ENCODE measurements around the gene TWNK. TPM values are rescaled to one million over a fixed set of nuclear protein-coding genes. Genes with fewer than 3 reads are reported as not detected.

TWNK gene
- total RNA-seq, 3 donors from 2014 or later, result 3.4 to 7.5 (median 5.3) TPM

DNA sequence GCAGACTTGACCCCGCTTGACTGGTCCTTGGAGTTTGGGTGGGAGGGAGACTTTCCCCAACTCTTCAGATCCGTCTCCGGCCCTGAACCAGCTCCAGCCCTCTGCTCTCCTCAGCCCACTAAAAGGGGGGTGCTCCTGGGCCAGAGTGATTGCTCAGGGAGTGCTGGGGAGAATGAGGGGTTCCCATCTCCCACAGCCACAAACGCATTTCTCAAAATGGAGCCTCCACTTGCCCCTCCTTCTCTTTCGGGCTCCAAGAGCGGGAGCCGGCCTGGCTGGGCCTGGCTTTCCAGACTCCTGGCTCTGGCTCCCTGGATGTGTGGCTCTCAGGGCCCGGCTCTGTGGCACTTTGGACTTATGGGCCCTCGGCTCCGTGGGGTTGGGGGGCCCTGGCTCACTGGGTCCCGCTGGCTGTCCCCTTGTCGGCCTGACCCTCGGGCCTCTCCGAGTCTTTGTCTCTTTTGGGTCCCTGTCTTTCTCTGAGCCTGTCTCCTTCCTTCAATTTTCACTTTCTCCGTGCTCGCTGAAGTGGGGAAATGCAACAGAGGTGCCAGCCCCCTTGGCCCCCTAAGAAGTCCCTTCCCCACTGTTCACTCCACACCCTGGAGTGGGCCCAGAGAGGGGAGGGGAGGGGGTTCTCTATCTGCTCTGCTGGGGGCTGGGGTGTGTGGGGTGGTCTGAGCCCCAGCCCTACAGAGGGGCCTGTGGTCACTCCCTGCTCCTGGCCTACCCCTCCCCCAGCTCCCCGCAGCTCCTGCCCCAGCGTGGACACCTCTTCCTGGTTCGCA, 13.0 kb downstream of the TWNK start:
- TF ChIP-seq POLR2AphosphoS5 (IDR thresholded peaks at IDR 0.05) (no peak), POLR2A (IDR thresholded peaks at IDR 0.05) (no peak)
- intact Hi-C loops (cut with DNase I; ENCODE audit: low total_unique reads), result no loop called here
- Histone ChIP-seq H3K27ac (peak overlapping the region; percentile 97 to 100), H3K4me3 (peak overlapping the region; percentile 59 to 92 (median 80)), H3K9me3 (no peaks in the 10 kb centered on the region), H3K36me3 (no peaks in the 10 kb centered on the region), H3K27me3 (no peaks in the 10 kb centered on the region), H3K4me1 (peaks cover 12 to 13% of the 10 kb centered on the region in 2 donors)
- no peak for DNase-seq (ENCODE audit: low spot score in 2 of 2)

DNA sequence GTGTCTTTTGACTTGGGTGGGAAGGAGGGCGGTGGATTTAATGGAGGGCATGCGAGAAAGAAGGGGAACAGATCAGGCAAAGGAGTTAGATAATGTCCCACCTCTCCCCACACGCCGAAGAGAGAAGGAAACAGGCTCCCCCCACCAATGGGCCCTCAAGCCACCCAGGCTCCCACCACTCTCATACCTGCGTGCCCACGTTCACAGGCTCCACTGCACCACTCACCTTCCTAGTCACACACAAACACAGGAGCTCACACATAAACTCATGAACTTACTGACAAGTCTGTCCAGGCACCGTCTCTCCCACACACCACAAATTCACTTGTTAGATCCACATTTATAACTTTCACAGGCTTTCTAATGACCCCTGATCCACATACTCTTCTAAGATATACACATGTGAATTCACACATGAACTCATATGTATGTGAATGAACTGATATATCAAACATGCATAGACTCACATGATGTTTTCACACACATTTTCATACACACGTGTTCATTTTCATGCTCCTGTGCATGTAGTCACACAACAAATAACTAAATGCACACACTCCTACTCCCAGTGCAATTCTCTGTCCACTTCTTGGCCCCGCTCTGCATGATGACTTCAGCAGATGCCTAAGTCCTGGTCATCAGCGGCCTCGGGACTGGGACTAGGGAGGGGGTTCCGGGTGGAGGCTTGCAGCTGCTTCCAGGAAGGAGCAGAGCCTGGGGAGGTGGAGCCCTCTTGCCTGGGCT, 13.7 kb downstream of the TWNK start:
- peak overlapping the region; percentile 59 to 92 (median 80) for H3K4me3 ChIP-seq
- H3K36me3 ChIP-seq, result no peaks in the 10 kb centered on the region
- H3K27me3 ChIP-seq, result no peaks in the 10 kb centered on the region
- peak; percentile 77 to 81 for DNase-seq (ENCODE audit: low spot score in 2 of 2)
- H3K9me3 ChIP-seq, result no peaks in the 10 kb centered on the region
- TF ChIP-seq, protein P1, sequence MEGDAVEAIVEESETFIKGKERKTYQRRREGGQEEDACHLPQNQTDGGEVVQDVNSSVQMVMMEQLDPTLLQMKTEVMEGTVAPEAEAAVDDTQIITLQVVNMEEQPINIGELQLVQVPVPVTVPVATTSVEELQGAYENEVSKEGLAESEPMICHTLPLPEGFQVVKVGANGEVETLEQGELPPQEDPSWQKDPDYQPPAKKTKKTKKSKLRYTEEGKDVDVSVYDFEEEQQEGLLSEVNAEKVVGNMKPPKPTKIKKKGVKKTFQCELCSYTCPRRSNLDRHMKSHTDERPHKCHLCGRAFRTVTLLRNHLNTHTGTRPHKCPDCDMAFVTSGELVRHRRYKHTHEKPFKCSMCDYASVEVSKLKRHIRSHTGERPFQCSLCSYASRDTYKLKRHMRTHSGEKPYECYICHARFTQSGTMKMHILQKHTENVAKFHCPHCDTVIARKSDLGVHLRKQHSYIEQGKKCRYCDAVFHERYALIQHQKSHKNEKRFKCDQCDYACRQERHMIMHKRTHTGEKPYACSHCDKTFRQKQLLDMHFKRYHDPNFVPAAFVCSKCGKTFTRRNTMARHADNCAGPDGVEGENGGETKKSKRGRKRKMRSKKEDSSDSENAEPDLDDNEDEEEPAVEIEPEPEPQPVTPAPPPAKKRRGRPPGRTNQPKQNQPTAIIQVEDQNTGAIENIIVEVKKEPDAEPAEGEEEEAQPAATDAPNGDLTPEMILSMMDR (IDR thresholded peaks at IDR 0.05), result no peak
- TF ChIP-seq POLR2AphosphoS5 (IDR thresholded peaks at IDR 0.05) (peak; percentile 34 to 87 (median 86)), POLR2A (IDR thresholded peaks at IDR 0.05) (peak; percentile 31)
- H3K4me1 ChIP-seq, result peaks cover 12 to 13% of the 10 kb centered on the region in 2 donors
- intact Hi-C loops (cut with DNase I; ENCODE audit: low total_unique reads), result no loop called here
- peak overlapping the region; percentile 97 to 100 for H3K27ac ChIP-seq

DNA sequence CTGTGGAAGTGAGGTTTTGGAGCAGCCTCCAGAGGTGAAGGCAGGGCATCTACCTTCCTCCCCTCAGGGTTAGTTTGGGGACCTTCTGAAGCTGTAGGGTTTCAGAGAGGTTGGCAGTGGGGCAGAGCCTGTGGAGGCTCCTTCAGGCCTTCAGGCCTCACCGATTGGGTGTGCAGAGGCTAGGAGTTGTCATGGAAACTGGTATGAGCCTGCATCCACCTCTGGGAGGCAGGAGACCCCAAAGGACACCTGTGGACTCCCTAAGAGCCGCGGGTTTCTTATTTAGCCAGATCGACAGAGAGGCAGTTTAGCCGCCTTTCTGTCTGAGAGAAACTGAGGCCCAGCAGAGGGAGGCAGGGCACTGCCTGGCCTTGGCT, 14.3 kb downstream of the TWNK start:
- Histone ChIP-seq H3K9me3 (no peaks in the 10 kb centered on the region), H3K36me3 (no peaks in the 10 kb centered on the region), H3K4me1 (peaks cover 12 to 13% of the 10 kb centered on the region in 2 donors), H3K4me3 (peak overlapping the region; percentile 15 to 92 (median 18)), H3K27me3 (no peaks in the 10 kb centered on the region), H3K27ac (peak overlapping the region; percentile 97 to 100)
- TF ChIP-seq, protein P1 (IDR thresholded peaks at IDR 0.05), result no peak
- TF ChIP-seq POLR2A (IDR thresholded peaks at IDR 0.05) (no peak), POLR2AphosphoS5 (IDR thresholded peaks at IDR 0.05) (no peak)
- intact Hi-C loops (cut with DNase I; ENCODE audit: low total_unique reads), result no loop called here
- no peak for DNase-seq (ENCODE audit: low spot score in 2 of 2)

DNA sequence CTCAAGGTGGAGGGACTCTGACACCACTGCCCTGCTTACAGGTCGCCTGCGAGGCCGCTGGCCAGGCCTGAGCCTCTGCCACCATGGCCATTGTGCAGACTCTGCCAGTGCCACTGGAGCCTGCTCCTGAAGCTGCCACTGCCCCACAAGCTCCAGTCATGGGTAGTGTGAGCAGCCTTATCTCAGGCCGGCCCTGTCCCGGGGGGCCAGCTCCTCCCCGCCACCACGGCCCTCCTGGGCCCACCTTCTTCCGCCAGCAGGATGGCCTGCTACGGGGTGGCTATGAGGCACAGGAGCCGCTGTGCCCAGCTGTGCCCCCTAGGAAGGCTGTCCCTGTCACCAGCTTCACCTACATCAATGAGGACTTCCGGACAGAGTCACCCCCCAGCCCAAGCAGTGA, 15.1 kb downstream of the TWNK start:
- intact Hi-C loops (cut with DNase I; ENCODE audit: low total_unique reads), result no loop called here
- Histone ChIP-seq H3K4me3 (peak overlapping the region in 1 of 3 donors; percentile 92), H3K36me3 (peaks cover 4% of the 10 kb centered on the region), H3K9me3 (no peaks in the 10 kb centered on the region), H3K4me1 (peaks cover 12 to 13% of the 10 kb centered on the region in 2 donors), H3K27ac (peak overlapping the region; percentile 97 to 100), H3K27me3 (no peaks in the 10 kb centered on the region)
- no peak for DNase-seq (ENCODE audit: low spot score in 2 of 2)
- TF ChIP-seq, protein P1 (IDR thresholded peaks at IDR 0.05), result no peak
- TF ChIP-seq POLR2AphosphoS5 (IDR thresholded peaks at IDR 0.05) (no peak), POLR2A (IDR thresholded peaks at IDR 0.05) (no peak)

DNA sequence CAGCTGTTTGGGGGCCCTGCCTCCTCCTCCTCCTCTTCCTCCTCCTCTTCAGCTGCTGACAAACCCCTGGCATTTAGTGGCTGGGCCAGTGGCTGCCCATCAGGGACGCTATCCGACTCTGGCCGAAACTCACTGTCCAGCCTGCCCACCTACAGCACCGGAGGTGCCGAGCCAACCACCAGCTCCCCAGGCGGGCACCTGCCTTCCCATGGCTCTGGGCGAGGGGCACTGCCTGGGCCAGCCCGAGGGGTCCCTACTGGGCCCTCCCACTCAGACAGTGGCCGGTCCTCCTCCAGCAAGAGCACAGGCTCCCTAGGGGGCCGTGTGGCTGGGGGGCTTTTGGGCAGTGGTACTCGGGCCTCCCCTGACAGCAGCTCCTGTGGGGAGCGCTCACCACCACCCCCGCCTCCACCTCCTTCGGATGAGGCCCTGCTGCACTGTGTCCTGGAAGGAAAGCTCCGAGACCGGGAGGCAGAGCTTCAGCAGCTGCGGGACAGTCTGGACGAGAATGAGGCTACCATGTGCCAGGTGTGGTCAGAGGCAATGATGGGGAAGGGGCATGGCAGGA, 16.4 kb downstream of the TWNK start:
- Histone ChIP-seq H3K4me1 (peaks cover 12 to 13% of the 10 kb centered on the region in 2 donors), H3K27me3 (no peaks in the 10 kb centered on the region), H3K4me3 (no peak overlapping the region), H3K27ac (peak overlapping the region; percentile 26 to 100), H3K9me3 (no peaks in the 10 kb centered on the region), H3K36me3 (peaks cover 4% of the 10 kb centered on the region)
- TF ChIP-seq, protein P1 (IDR thresholded peaks at IDR 0.05), result no peak
- TF ChIP-seq POLR2AphosphoS5 (IDR thresholded peaks at IDR 0.05), result no peak
- no peak for TF ChIP-seq POLR2A (IDR thresholded peaks at IDR 0.05)
- intact Hi-C loops (cut with DNase I; ENCODE audit: low total_unique reads), result no loop called here
- DNase-seq (ENCODE audit: low spot score in 2 of 2), result no peak
